AG09319 (cell line): ENCODE data around the gene CHRM4.
A peak's percentile ranks its signal among the peaks of the same experiment; 100 is the strongest.

Experiments used
- DNase-seq: peaks from one replicate; pipeline ENCODE4 v3.0.0-alpha.2; 2010; ENCODE audit warnings: low read depth; ENCODE audit errors: extremely low read depth
- CTCF ChIP-seq: IDR thresholded peaks from 2 replicates; pipeline ENCODE4 v1.5.1; 2011; ENCODE audit warnings: low read depth, mild to moderate bottlenecking, inconsistent platforms, low read length, moderate library complexity

Gene CHRM4

GRCh38 chr11:46386674-46387073 lies 4.9 kb downstream of the CHRM4 start:
- no peak for DNase-seq

GRCh38 chr11:46386005-46386578 lies 5.5 kb downstream of the CHRM4 start:
- no peak for DNase-seq
- TF ChIP-seq CTCF = no peak

More at GRCh38 chr11:46386674-46387073, 4.9 kb downstream of the CHRM4 start:
- TF ChIP-seq CTCF = no peak

GRCh38 chr11:46385169-46386004 lies 6.2 kb downstream of the CHRM4 start:
- no peak for TF ChIP-seq CTCF

GRCh38 chr11:46383974-46384701 lies 7.4 kb downstream of the CHRM4 start:
- TF ChIP-seq CTCF = no peak

More at GRCh38 chr11:46385169-46386004, 6.2 kb downstream of the CHRM4 start:
- DNase-seq = no peak

GRCh38 chr11:46383404-46383758 lies 8.2 kb downstream of the CHRM4 start:
- no peak for TF ChIP-seq CTCF
- DNase-seq = no peak

More at GRCh38 chr11:46383974-46384701, 7.4 kb downstream of the CHRM4 start:
- DNase-seq = no peak

- DNase-seq = no peak
- peak; percentile 61 for TF ChIP-seq CTCF
These were observed 8.8 kb downstream of the CHRM4 start for GRCh38 chr11:46382646-46383403.
